SKM-1 treated with dmso at 0.1 percent for 144 hours (cell line): Measurements from ENCODE around the gene SRGAP2B.
"Not testable (repeated sequence)": the region's sequence is repeated elsewhere in the genome, so short reads cannot be mapped to it uniquely, and the experiment has no call there.

ENCODE experiments used
- DNase-seq: peaks from one replicate; lab custom pipeline; 2025; ENCODE audit not compliant: unreplicated experiment; lab: John Stamatoyannopoulos, UW

SRGAP2B gene

GRCh38 chr1:145047553-145047952 is 47.6 kb downstream of the SRGAP2B start:
- DNase-seq = not testable (repeated sequence)

GRCh38 chr1:145045571-145046273 is 49.4 kb downstream of the SRGAP2B start:
- DNase-seq = not testable (repeated sequence)

- DNase-seq = not testable (repeated sequence)
These were observed 53.6 kb downstream of the SRGAP2B start for GRCh38 chr1:145041519-145041918.

- DNase-seq = not testable (repeated sequence)
These were observed 59.1 kb downstream of the SRGAP2B start for GRCh38 chr1:145036019-145036418.

GRCh38 chr1:145033523-145033922 is 61.6 kb downstream of the SRGAP2B start:
- not testable (repeated sequence) for DNase-seq

- not testable (repeated sequence) for DNase-seq
These were observed 67.9 kb downstream of the SRGAP2B start for GRCh38 chr1:145027251-145027650.

- not testable (repeated sequence) for DNase-seq
These were observed 69.8 kb downstream of the SRGAP2B start for GRCh38 chr1:145025286-145025685.

GRCh38 chr1:145022259-145022658 is 72.9 kb downstream of the SRGAP2B start:
- DNase-seq = not testable (repeated sequence)

GRCh38 chr1:145021749-145022148 is 73.4 kb downstream of the SRGAP2B start:
- not testable (repeated sequence) for DNase-seq

GRCh38 chr1:145019709-145020108 is 75.4 kb downstream of the SRGAP2B start:
- DNase-seq = not testable (repeated sequence)

- DNase-seq = not testable (repeated sequence)
These were observed 77.4 kb downstream of the SRGAP2B start for GRCh38 chr1:145017725-145018124.

- not testable (repeated sequence) for DNase-seq
These were observed 78.7 kb downstream of the SRGAP2B start for GRCh38 chr1:145016492-145016862.

- not testable (repeated sequence) for DNase-seq
These were observed 79.2 kb downstream of the SRGAP2B start for GRCh38 chr1:145015744-145016491.

GRCh38 chr1:145013353-145013752 is 81.8 kb downstream of the SRGAP2B start:
- DNase-seq = not testable (repeated sequence)

- DNase-seq = not testable (repeated sequence)
These were observed 83.3 kb downstream of the SRGAP2B start for GRCh38 chr1:145011811-145012210.

- DNase-seq = not testable (repeated sequence)
These were observed 84.5 kb downstream of the SRGAP2B start for GRCh38 chr1:145010580-145010979.

GRCh38 chr1:145009928-145010327 is 85.2 kb downstream of the SRGAP2B start:
- DNase-seq = not testable (repeated sequence)

GRCh38 chr1:145008388-145008787 is 86.7 kb downstream of the SRGAP2B start:
- DNase-seq = not testable (repeated sequence)

- DNase-seq = not testable (repeated sequence)
These were observed 90.0 kb downstream of the SRGAP2B start for GRCh38 chr1:145005142-145005541.

- not testable (repeated sequence) for DNase-seq
These were observed 93.7 kb downstream of the SRGAP2B start for GRCh38 chr1:145001381-145001780.

GRCh38 chr1:145000743-145001326 is 94.3 kb downstream of the SRGAP2B start:
- not testable (repeated sequence) for DNase-seq
